SKM-1 treated with dmso at 0.1 percent for 144 hours (cell line): ENCODE measurements around the gene COG5.

Experiments
- DNase-seq: peaks from one replicate; lab custom pipeline; 2025; ENCODE audit not compliant: unreplicated experiment; lab: John Stamatoyannopoulos, UW

COG5 gene

GRCh38 chr7:107506674-107507339 is 56.9 kb downstream of the COG5 start:
- peak; percentile 38 for DNase-seq

GRCh38 chr7:107505997-107506673 is 57.6 kb downstream of the COG5 start:
- no peak for DNase-seq

GRCh38 chr7:107505362-107505761 is 58.4 kb downstream of the COG5 start:
- DNase-seq: no peak

GRCh38 chr7:107503687-107504086 is 60.0 kb downstream of the COG5 start:
- DNase-seq: no peak

- DNase-seq: no peak
Measured at GRCh38 chr7:107502797-107503196, 60.9 kb downstream of the COG5 start.

GRCh38 chr7:107502154-107502553 is 61.6 kb downstream of the COG5 start:
- no peak for DNase-seq

- peak; percentile 2 for DNase-seq
Measured at GRCh38 chr7:107501593-107501992, 62.1 kb downstream of the COG5 start.

GRCh38 chr7:107499731-107500130 is 64.0 kb downstream of the COG5 start:
- no peak for DNase-seq

- DNase-seq: no peak
Measured at GRCh38 chr7:107495516-107495915, 68.2 kb downstream of the COG5 start.

GRCh38 chr7:107494884-107495283 is 68.8 kb downstream of the COG5 start:
- DNase-seq: no peak

GRCh38 chr7:107494315-107494751 is 69.4 kb downstream of the COG5 start:
- no peak for DNase-seq

GRCh38 chr7:107492875-107493274 is 70.8 kb downstream of the COG5 start:
- DNase-seq: no peak

GRCh38 chr7:107486041-107486440 is 77.7 kb downstream of the COG5 start:
- no peak for DNase-seq

- no peak for DNase-seq
Measured at GRCh38 chr7:107482571-107482970, 81.1 kb downstream of the COG5 start.

GRCh38 chr7:107480932-107481331 is 82.8 kb downstream of the COG5 start:
- no peak for DNase-seq

GRCh38 chr7:107479303-107479702 is 84.4 kb downstream of the COG5 start:
- no peak for DNase-seq

- DNase-seq: no peak
Measured at GRCh38 chr7:107474104-107474521, 89.6 kb downstream of the COG5 start.

- no peak for DNase-seq
Measured at GRCh38 chr7:107472116-107472515, 91.6 kb downstream of the COG5 start.

GRCh38 chr7:107471292-107472070 is 92.2 kb downstream of the COG5 start:
- no peak for DNase-seq

- no peak for DNase-seq
Measured at GRCh38 chr7:107469929-107470328, 93.8 kb downstream of the COG5 start, which contains the start of gene GPR22. GPR22 (plus strand) TSS chr7:107470057; CDS start chr7:107474061, 4,004 bp downstream.

- no peak for DNase-seq
Measured at GRCh38 chr7:107468824-107469223, 94.9 kb downstream of the COG5 start.

GRCh38 chr7:107467972-107468371 is 95.7 kb downstream of the COG5 start:
- no peak for DNase-seq
